ENCODE measurements around the gene ZNF234.
"Not testable (repeated sequence)": the region's sequence is repeated elsewhere in the genome, so short reads cannot be mapped to it uniquely, and the experiment has no call there.

ZNF234 gene

GRCh38 chr19:44180968-44181367, 39.6 kb downstream of the ZNF234 start:
- TF ChIP-seq, protein P1, sequence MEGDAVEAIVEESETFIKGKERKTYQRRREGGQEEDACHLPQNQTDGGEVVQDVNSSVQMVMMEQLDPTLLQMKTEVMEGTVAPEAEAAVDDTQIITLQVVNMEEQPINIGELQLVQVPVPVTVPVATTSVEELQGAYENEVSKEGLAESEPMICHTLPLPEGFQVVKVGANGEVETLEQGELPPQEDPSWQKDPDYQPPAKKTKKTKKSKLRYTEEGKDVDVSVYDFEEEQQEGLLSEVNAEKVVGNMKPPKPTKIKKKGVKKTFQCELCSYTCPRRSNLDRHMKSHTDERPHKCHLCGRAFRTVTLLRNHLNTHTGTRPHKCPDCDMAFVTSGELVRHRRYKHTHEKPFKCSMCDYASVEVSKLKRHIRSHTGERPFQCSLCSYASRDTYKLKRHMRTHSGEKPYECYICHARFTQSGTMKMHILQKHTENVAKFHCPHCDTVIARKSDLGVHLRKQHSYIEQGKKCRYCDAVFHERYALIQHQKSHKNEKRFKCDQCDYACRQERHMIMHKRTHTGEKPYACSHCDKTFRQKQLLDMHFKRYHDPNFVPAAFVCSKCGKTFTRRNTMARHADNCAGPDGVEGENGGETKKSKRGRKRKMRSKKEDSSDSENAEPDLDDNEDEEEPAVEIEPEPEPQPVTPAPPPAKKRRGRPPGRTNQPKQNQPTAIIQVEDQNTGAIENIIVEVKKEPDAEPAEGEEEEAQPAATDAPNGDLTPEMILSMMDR (IDR thresholded peaks at IDR 0.05; ENCODE audit: insufficient read depth, low read depth, low read length, missing control alignments) = no peak
- H3K4me3 ChIP-seq (ENCODE audit: low read depth, low read length) = no peak overlapping the region
- DNase-seq (ENCODE audit: low read depth) = no peak

- TF ChIP-seq, protein P1 (IDR thresholded peaks at IDR 0.05; ENCODE audit: insufficient read depth, low read depth, low read length, missing control alignments) = no peak
- no peak for DNase-seq (ENCODE audit: low read depth)
- H3K4me3 ChIP-seq (ENCODE audit: low read depth, low read length) = no peak overlapping the region
Measured at GRCh38 chr19:44182145-44182544, 40.8 kb downstream of the ZNF234 start.

GRCh38 chr19:44190020-44190419, 48.7 kb downstream of the ZNF234 start:
- TF ChIP-seq, protein P1 (IDR thresholded peaks at IDR 0.05; ENCODE audit: insufficient read depth, low read depth, low read length, missing control alignments) = no peak
- no peak for DNase-seq (ENCODE audit: low read depth)

GRCh38 chr19:44192127-44192526, 50.8 kb downstream of the ZNF234 start:
- TF ChIP-seq, protein P1 (IDR thresholded peaks at IDR 0.05; ENCODE audit: insufficient read depth, low read depth, low read length, missing control alignments) = no peak
- no peak overlapping the region for H3K4me3 ChIP-seq (ENCODE audit: low read depth, low read length)
- DNase-seq (ENCODE audit: low read depth) = no peak

More at GRCh38 chr19:44190020-44190419, 48.7 kb downstream of the ZNF234 start:
- H3K4me3 ChIP-seq (ENCODE audit: low read depth, low read length) = no peak overlapping the region

DNA sequence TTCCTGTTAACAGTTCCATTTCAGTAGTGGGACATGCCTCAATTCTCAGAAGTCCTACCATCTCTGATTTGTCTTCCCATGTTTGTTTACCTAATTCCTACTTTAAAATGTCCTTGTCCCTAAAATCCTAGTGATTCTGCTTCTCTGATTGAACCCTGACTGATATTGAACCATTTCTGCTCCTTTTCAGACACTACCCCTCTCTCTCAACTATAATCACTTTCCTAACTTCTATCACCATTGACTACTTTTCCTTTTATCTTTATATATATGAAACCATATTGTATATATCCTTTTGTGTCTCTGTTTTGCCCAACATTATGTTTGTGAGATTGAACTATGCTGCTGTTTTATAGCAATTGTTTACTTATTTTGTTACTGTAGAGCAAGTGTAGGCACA, 55.4 kb downstream of the ZNF234 start:
- DNase-seq (ENCODE audit: low read depth) = no peak
- TF ChIP-seq, protein P1 (IDR thresholded peaks at IDR 0.05; ENCODE audit: insufficient read depth, low read depth, low read length, missing control alignments) = no peak
- H3K4me3 ChIP-seq (ENCODE audit: low read depth, low read length) = no peak overlapping the region

DNA sequence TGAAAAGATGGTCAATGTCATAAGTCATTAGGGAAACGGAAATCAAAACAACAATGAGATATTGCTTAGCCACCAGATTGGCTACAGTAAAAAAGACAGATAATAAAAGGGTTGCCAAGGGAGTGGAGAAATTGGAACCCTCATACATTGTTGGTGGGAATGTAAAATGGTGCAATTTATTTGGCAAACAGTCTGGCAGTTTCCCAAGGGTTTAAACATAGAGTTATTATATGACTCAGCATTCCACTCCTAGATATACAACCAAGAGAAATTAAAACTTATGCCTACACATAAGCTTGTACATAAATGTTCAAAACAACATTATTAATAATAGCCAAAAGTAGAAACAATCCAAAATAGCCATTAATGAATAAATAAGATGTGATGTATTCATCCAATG, 61.1 kb downstream of the ZNF234 start:
- DNase-seq (ENCODE audit: low read depth) = no peak
- no peak overlapping the region for H3K4me3 ChIP-seq (ENCODE audit: low read depth, low read length)
- TF ChIP-seq, protein P1 (IDR thresholded peaks at IDR 0.05; ENCODE audit: insufficient read depth, low read depth, low read length, missing control alignments) = no peak

GRCh38 chr19:44202974-44203373, 61.6 kb downstream of the ZNF234 start:
- TF ChIP-seq, protein P1 (IDR thresholded peaks at IDR 0.05; ENCODE audit: insufficient read depth, low read depth, low read length, missing control alignments) = no peak

DNA sequence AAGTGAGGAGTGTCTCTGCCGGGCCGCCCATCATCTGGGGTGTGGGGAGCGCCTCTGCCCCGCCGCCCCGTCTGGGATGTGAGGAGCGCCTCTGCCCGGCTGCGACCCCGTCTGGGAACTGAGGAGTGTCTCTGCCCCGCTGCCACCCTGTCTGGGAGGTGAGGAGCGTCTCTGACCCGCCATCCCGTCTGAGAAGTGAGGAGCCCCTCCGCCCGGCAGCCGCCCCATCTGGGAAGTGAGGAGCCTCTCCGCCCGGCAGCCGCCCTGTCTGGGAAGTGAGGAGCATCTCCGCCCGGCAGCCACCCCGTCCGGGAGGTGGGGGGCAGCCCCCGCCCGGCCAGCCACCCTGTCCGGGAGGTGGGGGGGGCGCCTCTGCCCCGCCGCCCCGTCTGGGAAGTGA, 62.5 kb downstream of the ZNF234 start:
- DNase-seq (ENCODE audit: low read depth); H3K4me3 ChIP-seq (ENCODE audit: low read depth, low read length): not testable (repeated sequence)

More at GRCh38 chr19:44202974-44203373, 61.6 kb downstream of the ZNF234 start:
- no peak overlapping the region for H3K4me3 ChIP-seq (ENCODE audit: low read depth, low read length)
- DNase-seq (ENCODE audit: low read depth) = no peak

Data from GM12865 (cell line).